Anterior cingulate cortex (tissue), 58 donors: ENCODE measurements around the gene CCDC174.
"Not testable (repeated sequence)": the region's sequence is repeated elsewhere in the genome, so short reads cannot be mapped to it uniquely, and the experiment has no call there.

Source experiments
- DNase-seq, 58 donors: peaks; one replicate each; lab custom pipeline; 2025; lab: John Stamatoyannopoulos, UW

CCDC174 gene

DNA sequence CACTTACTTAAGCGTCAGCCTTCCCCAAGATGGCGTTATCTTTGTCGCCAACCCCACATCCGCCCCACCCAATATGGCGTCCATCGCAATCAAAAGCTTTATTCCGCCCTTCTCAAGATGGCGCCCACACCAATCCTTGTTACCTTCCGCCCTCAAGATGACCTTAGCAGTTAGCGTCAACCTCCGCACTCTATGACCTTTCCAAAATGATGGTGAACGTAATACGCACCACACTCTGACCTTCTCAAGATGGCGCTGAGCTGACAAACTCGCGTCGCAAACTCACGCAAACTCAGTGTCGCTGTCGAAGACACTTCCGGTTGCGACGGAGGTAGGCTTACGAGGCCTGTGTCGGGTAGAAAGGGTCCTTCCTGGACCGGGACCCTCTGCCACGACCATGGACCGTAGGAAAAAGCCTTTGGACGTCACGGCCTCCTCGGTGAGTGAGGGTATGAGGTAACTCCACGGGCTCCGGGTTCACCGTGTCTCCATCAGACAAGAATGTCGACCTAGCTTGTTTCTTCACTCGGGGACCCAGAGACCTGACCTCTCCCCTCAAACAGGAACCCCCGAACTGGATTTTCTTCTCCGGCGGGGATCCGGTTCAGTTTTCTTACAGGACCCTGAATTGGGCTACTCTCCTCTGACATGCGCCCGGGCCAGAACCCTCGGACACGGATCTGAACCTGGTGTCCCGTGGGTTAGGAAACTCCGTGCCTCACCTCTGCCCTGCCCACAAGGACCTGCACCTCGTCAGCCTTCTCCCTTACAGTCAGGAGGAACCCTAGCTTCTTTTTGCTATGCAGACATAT, at the start of gene CCDC174:
TSS of gene CCDC174 (plus strand) at position 323 of the 812 bp plus-strand sequence. CDS start at position 398, 75 bp downstream.
- peak; percentile 69 to 99 (median 94) for DNase-seq

DNA sequence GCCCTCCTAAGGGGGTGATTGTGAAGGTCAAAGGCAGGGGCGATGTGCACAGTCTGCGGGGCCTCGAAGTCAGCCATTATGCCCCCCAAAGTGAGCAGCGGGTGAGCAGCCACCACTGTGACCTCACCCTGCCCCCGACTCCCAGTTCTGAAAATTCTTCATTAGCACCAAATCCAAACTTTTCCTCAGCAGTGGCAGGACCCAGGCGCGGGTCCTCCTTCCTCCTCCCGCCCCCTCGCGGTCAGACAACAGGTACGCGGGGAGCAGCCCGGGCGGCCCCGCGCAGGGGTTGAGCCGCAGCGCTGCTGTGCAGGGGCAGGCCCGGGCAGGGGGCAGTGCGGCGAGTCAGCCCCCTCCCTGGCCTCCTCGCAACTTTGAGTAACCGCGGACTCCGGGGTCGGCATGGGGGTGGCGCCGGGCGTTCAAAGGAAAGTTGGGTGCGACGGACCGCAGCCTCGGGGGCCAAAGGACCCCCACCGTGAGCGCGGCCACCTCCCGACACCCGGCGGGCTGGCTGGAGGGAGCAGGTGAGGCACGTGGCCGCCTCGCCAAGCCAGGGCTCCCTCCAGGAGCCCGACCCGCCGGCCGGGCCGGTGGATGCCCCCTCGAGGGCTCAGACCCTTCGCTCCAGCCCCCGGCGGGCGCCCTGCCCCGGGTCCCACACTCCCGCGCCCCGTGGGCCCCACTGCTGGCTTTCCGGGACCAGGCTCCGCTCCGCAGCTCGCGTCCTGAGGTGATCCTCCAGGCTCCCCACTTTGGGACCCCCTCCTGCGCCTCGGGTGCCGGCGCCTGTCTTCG, 49.4 kb upstream of the CCDC174 start:
- no peak for DNase-seq

DNA sequence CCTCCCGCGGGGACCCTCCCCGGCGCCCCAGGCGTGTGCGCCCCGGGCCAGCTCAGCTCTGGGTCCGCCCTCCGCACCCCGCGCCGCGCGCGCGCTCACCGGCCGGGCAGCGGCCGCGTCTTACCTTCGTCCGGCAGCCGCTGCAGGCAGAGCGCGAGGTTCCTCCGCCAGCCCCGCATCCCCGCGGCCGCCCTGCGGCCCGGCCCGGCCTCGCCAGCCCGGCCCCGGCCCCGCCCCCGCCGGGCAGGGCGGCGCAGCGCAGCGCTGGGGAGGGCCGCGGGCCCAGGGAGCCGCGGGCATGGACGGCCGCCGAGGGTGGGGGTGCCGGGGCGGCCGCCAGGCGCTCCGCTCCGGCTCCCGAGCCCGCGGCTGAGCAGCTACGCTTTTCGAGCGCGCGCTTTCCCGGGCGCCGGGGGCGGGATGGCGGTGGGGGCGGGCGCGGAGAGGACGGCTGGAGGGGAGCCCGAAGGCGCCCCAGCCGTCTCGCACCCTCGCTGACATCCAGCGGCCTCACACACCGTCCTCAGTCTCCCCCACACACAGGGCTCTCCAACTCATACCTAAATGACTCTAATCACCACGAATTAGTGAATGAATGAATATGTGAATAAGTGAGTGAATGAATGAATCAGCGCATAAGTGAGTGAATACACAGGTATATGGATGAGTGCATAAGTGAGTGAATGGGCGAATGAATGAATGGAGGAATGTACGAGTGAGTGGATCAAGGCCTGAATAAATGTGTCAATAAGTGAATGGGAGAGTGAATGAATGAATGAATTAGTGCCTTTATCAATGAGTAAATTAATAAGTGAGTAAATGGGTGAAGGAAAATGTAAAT, 48.5 kb upstream of the CCDC174 start:
- no peak for DNase-seq

DNA sequence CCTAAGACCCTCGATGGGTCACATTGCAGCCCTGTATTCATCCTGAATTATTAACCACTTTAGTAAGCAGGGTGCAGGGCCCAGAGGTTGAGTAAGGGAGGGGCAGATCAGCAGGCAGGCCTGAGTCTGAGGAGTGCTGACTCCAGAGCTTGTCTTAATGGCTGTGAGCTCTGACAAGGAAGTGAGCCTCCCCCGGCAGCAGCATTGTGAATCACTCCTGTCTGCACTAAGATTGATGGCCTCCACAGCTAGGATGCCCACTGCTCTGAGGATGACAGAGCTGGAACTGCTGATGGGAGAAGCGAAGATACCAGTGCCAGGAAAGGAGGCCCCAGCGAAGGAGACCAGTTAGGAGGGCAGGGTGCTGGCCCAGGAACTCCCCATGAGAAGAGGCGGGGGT, 46.5 kb upstream of the CCDC174 start:
- no peak for DNase-seq

DNA sequence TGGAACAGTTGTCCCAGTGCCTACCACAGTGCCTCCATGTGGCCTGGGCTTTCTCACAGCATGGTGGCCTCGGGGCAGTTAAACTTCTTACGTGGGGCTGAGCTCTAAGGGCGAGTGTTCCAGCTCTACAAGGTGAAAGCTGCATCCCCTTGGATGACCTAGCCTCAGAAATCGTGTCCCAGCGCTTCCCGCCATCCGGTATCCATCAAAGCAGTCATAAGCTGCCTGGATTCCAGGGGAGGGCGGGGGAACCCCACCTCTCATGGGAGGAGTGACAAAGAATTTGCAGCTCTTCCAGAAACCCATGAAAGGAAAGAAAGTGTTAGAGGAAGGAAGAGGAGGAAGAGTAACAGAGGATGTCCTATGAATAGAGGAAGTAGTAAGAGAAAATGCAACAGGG, 45.8 kb upstream of the CCDC174 start:
- no peak for DNase-seq

DNA sequence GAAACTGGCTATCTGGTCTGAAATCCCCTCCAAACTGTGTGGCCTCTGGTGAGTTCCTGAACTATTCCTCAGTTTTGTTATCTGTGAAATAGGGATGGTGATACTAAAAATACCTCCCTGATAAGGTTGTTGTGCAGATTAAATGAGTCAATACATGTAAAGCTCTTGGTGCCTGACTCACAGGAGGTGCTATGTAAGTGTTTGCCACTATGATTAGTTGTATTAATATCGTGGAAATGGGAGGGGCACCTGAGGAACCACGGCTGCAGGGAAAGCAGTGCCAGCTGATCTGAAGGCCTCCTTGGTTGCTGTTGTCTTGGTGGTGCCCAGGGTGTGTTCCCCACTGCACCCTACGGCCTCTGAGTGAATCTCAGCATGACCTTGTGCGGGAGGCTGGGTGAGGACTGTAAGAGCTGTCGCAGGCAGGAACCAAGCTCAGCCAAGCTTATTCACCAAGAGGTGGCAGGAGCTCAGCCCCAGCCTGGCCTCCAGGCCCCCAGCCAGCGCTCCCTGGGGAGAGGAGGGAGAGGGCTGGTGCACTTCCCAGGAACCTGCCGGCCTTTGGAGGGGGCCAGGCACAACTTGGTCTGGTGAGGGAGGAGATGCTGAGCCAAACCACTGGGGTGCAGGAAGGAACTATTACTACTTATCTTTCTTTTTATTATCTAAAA, 44.8 kb upstream of the CCDC174 start:
- DNase-seq = no peak

DNA sequence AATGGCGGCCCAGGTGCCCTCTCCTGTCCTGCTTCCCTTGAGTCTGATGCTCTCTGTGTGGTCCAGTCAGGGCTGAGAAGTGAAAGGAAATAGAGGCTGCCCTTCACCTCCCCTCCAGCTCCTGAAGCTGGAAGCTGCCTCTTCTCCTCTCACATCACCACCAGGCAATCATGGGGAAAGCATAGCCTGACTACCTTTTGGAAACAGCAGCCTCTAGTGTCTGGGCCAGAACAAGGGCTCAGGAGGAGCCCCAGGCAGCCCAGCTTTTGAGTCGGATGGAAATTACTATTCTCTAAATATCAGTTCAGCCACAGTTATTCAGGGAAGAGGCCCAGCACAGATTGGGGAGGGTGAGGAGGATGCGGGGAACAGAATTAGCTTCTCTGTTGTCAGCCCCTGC, 43.3 kb upstream of the CCDC174 start:
- no peak for DNase-seq

DNA sequence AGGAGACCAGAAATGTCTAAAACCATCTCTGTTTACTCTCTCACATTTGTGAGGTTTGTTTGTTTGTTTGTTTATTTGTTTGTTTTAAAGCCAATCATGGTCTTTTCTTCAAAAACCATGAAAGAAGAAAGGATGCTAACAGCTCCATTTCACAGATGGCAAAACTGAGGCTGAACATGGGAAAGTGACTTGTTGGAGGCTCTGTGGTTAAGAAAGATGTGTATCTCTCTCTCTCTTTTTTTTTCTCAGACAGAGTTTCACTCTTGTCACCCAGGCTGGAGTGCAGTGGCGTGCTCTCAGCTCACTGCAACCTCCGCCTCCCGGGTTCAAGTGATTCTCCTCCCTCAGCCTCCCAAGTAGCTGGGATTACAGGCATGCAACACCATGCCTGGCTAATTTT, 42.5 kb upstream of the CCDC174 start:
- DNase-seq = not testable (repeated sequence)

DNA sequence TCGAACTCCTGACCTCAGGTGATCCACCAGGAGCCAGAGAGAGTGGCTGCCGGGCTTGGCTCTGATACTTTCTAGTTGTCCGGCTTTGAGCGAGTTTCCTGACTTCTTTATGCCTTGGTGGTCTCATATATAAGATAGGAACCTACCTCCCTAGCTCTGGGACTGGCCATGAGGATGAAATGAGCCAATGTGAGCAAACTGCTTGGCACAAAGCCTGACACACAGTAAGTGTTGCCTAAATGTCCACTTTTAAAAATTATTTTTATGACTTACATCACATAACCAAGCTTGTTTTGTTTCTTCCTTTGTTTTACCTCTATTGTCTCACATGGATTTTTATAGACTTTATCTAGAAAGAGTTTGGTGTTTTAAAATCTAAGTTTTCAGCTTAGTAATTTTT, 42.1 kb upstream of the CCDC174 start:
- no peak for DNase-seq

DNA sequence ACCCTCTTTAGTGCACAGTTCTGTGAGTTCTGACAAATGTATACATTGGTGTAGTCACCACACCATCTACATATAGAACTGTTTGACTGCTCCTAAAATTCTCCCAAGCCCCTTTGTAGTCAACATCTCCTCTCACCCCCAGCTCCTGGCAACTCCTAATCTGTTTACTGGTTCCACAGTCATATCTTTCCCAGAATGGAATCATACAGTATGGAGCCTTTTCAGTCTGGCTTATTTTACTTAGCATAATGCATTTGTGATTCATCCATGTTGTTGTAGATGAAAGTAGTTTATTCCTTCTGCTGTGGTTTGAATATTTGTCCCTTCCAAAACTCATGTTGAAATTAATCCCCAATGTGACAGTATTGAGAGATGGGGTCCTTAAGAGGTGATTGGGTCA, 41.6 kb upstream of the CCDC174 start:
- DNase-seq = no peak

DNA sequence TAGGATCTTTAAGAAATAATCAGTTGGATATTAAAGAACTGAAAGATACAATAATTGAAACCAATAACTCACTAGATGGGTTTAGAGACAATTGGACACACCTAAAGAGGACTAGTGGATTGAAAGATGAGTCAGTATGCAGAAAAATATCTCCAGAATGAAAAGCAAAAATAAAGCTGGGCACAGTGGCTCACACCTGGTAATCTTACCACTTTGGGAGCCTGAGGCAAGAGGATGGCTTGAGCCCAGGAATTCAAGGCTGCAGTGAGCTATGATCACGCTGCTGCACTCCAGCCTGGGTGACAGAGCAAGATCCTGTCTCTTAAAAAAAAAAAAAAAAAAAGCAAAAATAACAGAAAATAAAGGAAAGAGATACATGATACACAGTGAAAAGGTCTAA, 37.4 kb upstream of the CCDC174 start:
- DNase-seq = no peak

DNA sequence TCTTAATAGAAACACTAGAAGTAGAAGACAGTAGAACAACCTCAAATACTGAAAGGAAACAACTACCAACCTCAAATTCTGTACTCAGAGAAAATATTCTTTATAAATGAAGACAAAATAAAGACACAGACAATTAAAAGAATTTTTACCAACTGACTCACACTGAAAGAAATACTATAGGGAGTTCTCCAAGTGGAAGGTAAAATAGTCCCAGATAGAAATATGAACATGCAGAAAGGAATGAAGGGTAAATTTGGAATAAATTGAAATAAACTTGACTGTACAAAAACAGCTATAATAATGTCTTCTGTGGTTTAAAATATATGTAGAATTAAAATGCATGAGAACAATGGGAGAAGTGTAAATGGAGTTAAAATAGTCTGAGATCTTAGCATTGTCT, 36.7 kb upstream of the CCDC174 start:
- no peak for DNase-seq

DNA sequence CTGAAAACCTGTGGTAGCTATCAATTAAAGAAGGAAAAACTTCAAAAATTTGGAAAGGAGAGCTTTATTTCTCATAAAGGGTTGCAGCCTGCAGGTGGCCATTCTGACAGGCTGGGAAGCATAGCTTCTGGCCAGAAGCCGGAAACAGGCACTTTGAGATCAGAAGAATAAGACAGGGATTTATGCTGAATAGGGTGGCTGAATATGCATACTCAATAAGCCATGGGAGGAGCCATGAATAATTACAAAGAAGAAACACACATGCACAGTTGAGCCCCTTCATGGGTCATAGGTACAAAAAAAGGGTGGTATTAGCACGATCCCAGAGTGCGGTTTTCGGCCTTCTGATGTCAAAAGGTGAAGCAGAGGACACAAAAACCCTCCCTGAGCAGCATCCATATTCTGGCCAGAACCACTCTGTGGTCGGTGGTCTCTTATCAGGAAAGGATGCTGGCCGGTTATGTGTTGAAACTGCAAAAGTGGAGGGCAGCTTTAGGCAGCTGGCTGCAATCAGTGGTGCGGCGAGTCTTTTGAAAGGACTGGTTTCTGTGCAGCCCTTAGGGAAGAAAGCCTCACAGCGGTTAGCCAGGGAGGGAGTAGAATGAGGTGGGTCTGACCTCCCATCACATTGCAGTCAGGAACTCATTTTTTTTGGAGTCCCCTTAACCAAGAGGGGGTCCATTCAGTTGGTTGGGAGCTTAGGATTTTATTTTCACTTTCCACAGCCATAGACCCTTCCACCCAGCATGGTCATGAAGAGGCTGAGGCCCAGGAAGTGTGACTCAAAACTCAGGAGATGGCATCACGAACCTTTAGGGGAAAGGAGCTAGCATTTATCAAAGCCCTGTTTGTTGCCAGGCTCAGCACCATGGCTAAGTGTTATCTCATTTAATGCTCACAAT, 34.7 kb upstream of the CCDC174 start:
- no peak for DNase-seq

DNA sequence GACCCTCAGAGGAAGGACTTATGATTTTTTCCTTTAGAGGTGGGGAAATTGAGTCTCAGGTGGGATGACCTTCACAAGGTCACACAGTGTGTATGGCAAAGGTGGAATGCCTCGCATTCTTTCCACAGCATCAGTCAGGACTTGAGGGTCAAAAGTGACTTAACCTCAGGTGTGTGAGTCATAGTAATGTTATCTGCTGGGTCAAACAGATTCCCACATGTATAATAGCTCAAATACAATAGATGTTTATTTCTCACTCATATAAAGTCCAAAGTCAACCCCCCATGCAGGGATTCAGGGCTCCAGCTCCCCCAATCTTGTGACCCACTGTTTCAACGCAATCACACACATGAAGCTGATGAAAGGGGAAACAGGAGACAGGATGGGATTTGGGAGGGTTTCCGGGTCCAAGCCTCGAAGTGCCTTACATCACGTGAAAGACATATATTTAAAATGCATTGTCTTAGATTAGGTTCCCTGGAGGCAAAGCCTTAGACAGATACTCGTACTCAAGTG, 34.0 kb upstream of the CCDC174 start:
- no peak for DNase-seq

DNA sequence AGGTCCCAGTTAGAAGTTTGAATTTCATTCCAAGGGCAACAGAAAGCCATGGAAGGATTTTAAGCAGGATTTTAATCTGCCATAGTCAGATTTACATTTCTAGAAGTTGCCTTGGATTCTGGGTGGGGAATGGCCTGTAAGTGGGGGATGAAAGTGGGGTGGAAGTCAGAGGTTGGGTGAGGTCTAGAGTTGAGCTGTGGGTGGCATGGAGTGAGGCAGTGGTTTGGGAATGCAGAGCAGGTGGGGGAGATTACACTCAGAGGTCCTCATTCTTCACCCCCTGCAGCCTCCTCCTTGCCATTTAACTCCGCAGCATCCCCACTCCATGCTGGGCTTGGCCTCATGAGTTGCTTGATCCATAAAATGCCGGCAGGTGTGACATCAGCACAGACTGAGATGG, 32.0 kb upstream of the CCDC174 start:
- no peak for DNase-seq

DNA sequence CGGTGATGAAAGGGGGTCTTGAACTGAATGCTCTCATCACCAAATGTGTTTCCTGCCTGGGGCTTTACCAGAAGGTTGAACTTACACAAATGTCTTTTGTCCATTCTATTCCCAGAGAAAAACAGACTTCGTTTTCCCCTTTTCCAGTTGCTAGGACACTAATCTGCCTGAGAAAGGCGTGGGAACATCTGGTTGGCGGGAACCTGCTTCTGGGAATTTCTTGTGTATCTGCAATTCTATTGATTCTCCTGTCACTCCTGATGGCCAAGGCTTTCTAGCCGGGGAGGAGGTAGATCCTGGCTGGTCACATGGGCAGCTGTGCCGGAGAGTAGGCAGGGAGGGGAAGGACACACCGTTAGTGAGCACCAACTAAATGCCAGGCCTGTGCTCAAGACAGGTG, 31.1 kb upstream of the CCDC174 start:
- no peak for DNase-seq

DNA sequence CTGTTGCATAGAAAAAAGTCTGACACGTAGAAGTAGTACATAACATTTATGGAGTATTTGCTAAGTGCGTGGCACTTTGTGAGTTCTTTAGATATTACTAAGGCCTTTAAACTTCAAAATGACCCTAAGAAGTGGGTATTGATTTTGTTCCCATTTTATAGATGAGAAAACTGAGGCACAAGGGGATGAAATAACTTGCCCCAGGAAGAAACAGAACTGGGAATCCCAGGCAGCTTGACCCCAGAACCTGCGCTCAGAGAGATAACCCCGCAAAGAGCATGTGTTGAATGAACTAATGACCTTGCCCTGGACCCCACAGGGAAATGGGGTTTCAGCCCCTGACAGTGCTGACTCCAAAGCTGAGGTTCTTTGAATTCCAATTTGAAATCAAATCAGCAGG, 30.5 kb upstream of the CCDC174 start:
- DNase-seq = no peak

DNA sequence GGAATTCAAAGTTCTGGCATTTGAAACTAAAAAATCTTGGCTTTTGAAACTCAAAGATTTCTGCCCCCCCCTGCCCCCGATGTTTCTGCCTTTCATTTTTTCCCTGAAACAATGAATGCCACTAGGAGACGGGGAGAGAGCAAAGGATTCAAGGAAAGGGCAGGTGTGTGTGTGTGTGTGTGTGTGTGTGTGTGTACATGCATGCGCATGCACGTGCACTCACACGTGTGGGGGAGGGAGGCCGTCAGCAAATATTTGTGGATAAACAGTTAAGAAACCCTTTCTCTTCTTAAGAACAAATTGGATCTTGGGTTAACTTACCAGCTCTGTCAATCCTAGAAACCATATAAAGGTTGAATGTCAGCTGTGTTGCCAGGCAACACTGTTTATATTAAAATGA, 29.2 kb upstream of the CCDC174 start:
- no peak for DNase-seq

DNA sequence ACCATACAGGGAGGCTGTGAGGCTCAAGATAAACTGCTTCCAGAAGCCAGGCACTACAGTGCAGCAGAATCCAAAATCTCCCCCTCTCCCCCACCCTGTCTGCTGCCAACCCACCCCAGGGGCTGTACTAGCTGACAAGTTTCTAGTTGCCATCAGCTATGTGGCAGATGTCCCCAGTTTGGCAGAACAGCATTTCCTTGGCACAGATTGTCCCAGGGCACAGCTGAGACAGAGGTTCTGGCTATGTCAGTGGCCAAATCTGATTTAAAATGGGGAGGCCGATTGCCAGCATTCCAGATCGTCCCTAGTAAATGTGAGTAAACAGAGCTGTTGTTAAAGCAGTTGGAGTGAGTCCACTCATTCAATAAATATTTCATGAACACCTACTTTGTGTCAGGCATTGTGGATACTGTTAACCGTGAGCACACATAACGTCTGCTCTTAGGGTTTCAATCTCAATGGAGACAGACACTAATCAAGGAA, 28.0 kb upstream of the CCDC174 start:
- DNase-seq = peak in 1 of 58 donors; percentile 12
